ENCODE results near the gene MAPKAP1.

Gene MAPKAP1

DNA sequence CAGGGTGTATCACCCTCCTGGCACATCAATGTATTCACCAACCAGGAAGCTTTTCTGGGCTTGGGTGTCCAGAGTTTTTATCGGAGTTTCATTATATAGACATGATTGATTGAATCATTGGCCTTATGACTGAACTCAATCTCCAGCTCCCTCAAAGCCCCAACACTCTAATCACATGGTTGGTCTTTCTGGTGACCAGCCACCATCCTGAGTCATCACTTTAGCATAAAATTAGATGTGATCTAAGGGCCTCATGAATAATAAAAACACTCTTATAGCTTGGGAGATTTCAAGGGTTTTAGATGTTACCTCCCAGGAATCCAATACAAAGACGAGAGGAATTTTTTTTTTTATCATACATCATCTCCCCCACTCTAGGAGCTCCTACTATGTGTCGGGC is 32.4 kb upstream of the MAPKAP1 start:
- Histone ChIP-seq H3K27ac (replicated peaks) (no peak overlapping the region), H3K4me3 (replicated peaks; ENCODE audit: insufficient read depth, low read length) (no peak overlapping the region), H3K27me3 (ENCODE audit: insufficient read depth, poor library complexity, severe bottlenecking) (no peaks in the 10 kb centered on the region)
- DNase-seq (ENCODE audit: low read depth in 1 of 2, low spot score in 1 of 2) = no peak
- TF ChIP-seq GABPA (IDR thresholded peaks at IDR 0.05; ENCODE audit: low read depth) = no peak
- no peak for TF ChIP-seq SPI1 (IDR thresholded peaks at IDR 0.05; ENCODE audit: borderline replicate concordance, low read depth)
- TF ChIP-seq, protein P1, sequence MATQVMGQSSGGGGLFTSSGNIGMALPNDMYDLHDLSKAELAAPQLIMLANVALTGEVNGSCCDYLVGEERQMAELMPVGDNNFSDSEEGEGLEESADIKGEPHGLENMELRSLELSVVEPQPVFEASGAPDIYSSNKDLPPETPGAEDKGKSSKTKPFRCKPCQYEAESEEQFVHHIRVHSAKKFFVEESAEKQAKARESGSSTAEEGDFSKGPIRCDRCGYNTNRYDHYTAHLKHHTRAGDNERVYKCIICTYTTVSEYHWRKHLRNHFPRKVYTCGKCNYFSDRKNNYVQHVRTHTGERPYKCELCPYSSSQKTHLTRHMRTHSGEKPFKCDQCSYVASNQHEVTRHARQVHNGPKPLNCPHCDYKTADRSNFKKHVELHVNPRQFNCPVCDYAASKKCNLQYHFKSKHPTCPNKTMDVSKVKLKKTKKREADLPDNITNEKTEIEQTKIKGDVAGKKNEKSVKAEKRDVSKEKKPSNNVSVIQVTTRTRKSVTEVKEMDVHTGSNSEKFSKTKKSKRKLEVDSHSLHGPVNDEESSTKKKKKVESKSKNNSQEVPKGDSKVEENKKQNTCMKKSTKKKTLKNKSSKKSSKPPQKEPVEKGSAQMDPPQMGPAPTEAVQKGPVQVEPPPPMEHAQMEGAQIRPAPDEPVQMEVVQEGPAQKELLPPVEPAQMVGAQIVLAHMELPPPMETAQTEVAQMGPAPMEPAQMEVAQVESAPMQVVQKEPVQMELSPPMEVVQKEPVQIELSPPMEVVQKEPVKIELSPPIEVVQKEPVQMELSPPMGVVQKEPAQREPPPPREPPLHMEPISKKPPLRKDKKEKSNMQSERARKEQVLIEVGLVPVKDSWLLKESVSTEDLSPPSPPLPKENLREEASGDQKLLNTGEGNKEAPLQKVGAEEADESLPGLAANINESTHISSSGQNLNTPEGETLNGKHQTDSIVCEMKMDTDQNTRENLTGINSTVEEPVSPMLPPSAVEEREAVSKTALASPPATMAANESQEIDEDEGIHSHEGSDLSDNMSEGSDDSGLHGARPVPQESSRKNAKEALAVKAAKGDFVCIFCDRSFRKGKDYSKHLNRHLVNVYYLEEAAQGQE (IDR thresholded peaks at IDR 0.05; ENCODE audit: insufficient replicate concordance, low read depth) = no peak
- TF ChIP-seq, protein P2, sequence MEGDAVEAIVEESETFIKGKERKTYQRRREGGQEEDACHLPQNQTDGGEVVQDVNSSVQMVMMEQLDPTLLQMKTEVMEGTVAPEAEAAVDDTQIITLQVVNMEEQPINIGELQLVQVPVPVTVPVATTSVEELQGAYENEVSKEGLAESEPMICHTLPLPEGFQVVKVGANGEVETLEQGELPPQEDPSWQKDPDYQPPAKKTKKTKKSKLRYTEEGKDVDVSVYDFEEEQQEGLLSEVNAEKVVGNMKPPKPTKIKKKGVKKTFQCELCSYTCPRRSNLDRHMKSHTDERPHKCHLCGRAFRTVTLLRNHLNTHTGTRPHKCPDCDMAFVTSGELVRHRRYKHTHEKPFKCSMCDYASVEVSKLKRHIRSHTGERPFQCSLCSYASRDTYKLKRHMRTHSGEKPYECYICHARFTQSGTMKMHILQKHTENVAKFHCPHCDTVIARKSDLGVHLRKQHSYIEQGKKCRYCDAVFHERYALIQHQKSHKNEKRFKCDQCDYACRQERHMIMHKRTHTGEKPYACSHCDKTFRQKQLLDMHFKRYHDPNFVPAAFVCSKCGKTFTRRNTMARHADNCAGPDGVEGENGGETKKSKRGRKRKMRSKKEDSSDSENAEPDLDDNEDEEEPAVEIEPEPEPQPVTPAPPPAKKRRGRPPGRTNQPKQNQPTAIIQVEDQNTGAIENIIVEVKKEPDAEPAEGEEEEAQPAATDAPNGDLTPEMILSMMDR (IDR thresholded peaks at IDR 0.05; ENCODE audit: insufficient read depth, low read length) = no peak
- TF ChIP-seq POLR2AphosphoS5 (IDR thresholded peaks at IDR 0.05; ENCODE audit: low read depth) = no peak

DNA sequence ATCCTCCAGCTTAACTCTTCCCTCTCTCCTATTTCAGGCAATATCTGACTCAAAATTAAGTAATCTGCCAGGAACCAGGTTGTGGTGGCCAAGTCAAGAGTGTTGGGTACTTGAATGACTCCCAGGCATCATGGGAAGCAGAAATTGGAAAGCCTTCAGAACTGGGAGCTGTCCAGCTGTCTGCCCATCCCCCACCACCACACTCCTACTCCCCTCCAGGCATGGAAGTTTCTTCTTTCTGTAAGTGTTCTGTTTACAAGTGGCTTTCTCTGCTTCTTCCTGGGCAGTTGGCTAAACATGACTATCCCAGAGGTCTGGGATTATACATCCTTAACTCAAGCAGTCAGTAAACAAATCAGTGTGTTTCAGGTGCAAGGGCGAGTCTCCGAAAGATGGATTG is 25.6 kb upstream of the MAPKAP1 start:
- H3K27ac ChIP-seq (replicated peaks) = no peak overlapping the region
- TF ChIP-seq, protein P2 (IDR thresholded peaks at IDR 0.05; ENCODE audit: insufficient read depth, low read length) = no peak
- TF ChIP-seq, protein P1 (IDR thresholded peaks at IDR 0.05; ENCODE audit: insufficient replicate concordance, low read depth) = peak; percentile 88
- TF ChIP-seq SPI1 (IDR thresholded peaks at IDR 0.05; ENCODE audit: borderline replicate concordance, low read depth) = no peak
- TF ChIP-seq POLR2AphosphoS5 (IDR thresholded peaks at IDR 0.05; ENCODE audit: low read depth) = no peak
- TF ChIP-seq GABPA (IDR thresholded peaks at IDR 0.05; ENCODE audit: low read depth) = no peak
- H3K4me3 ChIP-seq (replicated peaks; ENCODE audit: insufficient read depth, low read length) = no peak overlapping the region
- no peaks in the 10 kb centered on the region for H3K27me3 ChIP-seq (ENCODE audit: insufficient read depth, poor library complexity, severe bottlenecking)
- DNase-seq (ENCODE audit: low read depth in 1 of 2, low spot score in 1 of 2) = no peak

DNA sequence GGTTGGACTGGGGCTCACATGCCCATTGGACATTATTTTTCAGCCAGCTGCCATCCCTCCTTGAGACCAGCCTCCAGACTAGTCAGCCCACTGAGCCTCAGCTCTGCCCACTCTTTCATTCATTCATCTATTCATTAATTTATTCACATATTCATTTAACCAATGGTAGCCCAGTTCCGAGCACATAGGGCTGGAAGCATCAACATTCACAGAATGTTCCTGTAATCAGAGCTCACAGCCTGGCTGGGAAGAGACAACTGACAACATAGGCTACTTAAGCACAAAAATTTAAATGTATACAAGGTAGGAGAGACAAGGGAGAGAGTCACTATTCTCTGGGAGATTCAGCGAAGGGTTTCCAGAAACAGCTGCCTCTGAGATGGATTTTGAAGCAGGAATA is 23.2 kb upstream of the MAPKAP1 start:
- no peak for TF ChIP-seq POLR2AphosphoS5 (IDR thresholded peaks at IDR 0.05; ENCODE audit: low read depth)
- TF ChIP-seq SPI1 (IDR thresholded peaks at IDR 0.05; ENCODE audit: borderline replicate concordance, low read depth) = no peak
- TF ChIP-seq, protein P2 (IDR thresholded peaks at IDR 0.05; ENCODE audit: insufficient read depth, low read length) = no peak
- TF ChIP-seq, protein P1 (IDR thresholded peaks at IDR 0.05; ENCODE audit: insufficient replicate concordance, low read depth) = no peak
- no peak for TF ChIP-seq GABPA (IDR thresholded peaks at IDR 0.05; ENCODE audit: low read depth)
- H3K4me3 ChIP-seq (replicated peaks; ENCODE audit: insufficient read depth, low read length) = no peak overlapping the region
- H3K27ac ChIP-seq (replicated peaks) = no peak overlapping the region
- no peak for DNase-seq (ENCODE audit: low read depth in 1 of 2, low spot score in 1 of 2)
- H3K27me3 ChIP-seq (ENCODE audit: insufficient read depth, poor library complexity, severe bottlenecking) = no peaks in the 10 kb centered on the region

All from HL-60 (cell line).